ENCODE measurements around the gene DOP1A. TPM values are rescaled to one million over a fixed set of nuclear protein-coding genes. Genes with fewer than 3 reads are reported as not detected.

The DOP1A gene
- total RNA-seq, 1 experiment from 2014 or later: 17.0 TPM

DNA sequence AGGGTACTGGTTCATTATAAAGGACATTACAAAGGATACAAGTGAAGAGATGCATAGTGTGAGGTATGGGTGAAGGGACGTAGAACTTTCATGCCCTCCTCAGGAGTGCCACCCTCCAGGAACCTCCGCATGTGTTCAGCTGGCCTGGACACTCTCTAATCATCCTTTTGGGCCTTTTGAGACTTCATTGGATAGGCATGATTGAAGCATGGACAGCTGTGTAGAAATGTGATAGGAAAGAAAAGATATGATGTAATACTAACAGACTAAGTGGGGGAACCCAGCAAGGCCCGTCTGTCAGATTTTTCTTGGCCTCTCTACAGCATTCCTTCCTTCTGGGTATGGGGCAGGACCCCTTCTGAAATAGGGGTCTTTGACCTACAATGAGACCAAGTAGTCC lies 31.1 kb downstream of the DOP1A start:
- Mint-ChIP-seq H3K4me1 (peaks cover 5 to 8% of the 10 kb centered on the region in 2 experiments), H3K27ac (peak overlapping the region in 2 of 3 experiments; percentile 31 to 51; a peak in 2 of 7 replicates), H3K27me3 (ENCODE audit: low read depth) (no peaks in the 10 kb centered on the region), H3K4me3 (no peak overlapping the region), H3K36me3 (ENCODE audit: insufficient read depth in 1 of 3, low read depth in 3 of 3) (peaks cover 6 to 10% (median 7%) of the 10 kb centered on the region in 3 experiments; a peak in 6 of 7 replicates), H3K9me3 (no peaks in the 10 kb centered on the region)
- Histone ChIP-seq H3K14ac (ENCODE audit: insufficient read depth, low read length) (no peak overlapping the region), H4K20me1 (ENCODE audit: control insufficient read depth, insufficient read depth, insufficient read length) (no peaks in the 10 kb centered on the region), H3K18ac (ENCODE audit: insufficient read length, low read depth, low read length) (no peak overlapping the region), H2AFZ (ENCODE audit: low read length) (no peak overlapping the region), H3K79me1 (ENCODE audit: insufficient read depth, low read depth, low read length, poor library complexity, severe bottlenecking) (no peaks in the 10 kb centered on the region), H4K91ac (ENCODE audit: insufficient read length, low read depth, low read length) (no peak overlapping the region), H3K27me3 (ENCODE audit: insufficient read depth, low read length) (no peaks in the 10 kb centered on the region), H2BK12ac (ENCODE audit: insufficient read length, low read depth, low read length) (no peak overlapping the region), H2BK20ac (ENCODE audit: low read depth, low read length, poor library complexity, severe bottlenecking) (no peak overlapping the region), H3K4ac (ENCODE audit: low read depth, low read length) (no peak overlapping the region), H3K56ac (ENCODE audit: insufficient read length, low read depth, low read length) (no peak overlapping the region), H3K4me1 (ENCODE audit: insufficient read depth, low read length) (no peaks in the 10 kb centered on the region), H2BK15ac (ENCODE audit: low read depth, low read length) (no peak overlapping the region), H3K23me2 (ENCODE audit: insufficient read length, low read depth, low read length, poor library complexity, severe bottlenecking) (no peaks in the 10 kb centered on the region), H2BK120ac (ENCODE audit: low read depth, low read length, poor library complexity, severe bottlenecking) (no peak overlapping the region), H3K9ac (ENCODE audit: extremely low read depth, insufficient read length, low read length) (no peak overlapping the region), H3K4me2 (ENCODE audit: insufficient read depth, insufficient read length, low read length) (no peak overlapping the region), H2AK5ac (ENCODE audit: insufficient read length, low read length) (no peak overlapping the region), H4K8ac (replicated peaks; ENCODE audit: insufficient read length, low read depth, low read length) (no peak overlapping the region), H3T11ph (ENCODE audit: low read length) (no peak overlapping the region), H4K5ac (ENCODE audit: insufficient read length, low read depth, low read length) (no peak overlapping the region), H3K79me2 (ENCODE audit: insufficient read depth, low read length) (no peaks in the 10 kb centered on the region), H3K23ac (ENCODE audit: insufficient read length, low read depth, low read length) (no peak overlapping the region), H3K9me3 (ENCODE audit: control insufficient read depth, low read depth, low read length) (no peaks in the 10 kb centered on the region), H3K27ac (ENCODE audit: insufficient read length, low read depth, low read length) (no peak overlapping the region), H2BK5ac (ENCODE audit: insufficient read length, low read length) (no peak overlapping the region)
- DNase-seq: no peak
- WGBS (ENCODE audit: extremely low coverage, insufficient read length, low lambda C conversion rate): no CpG with 5 or more reads among the region's 3 CpGs
- TF ChIP-seq, protein P1, sequence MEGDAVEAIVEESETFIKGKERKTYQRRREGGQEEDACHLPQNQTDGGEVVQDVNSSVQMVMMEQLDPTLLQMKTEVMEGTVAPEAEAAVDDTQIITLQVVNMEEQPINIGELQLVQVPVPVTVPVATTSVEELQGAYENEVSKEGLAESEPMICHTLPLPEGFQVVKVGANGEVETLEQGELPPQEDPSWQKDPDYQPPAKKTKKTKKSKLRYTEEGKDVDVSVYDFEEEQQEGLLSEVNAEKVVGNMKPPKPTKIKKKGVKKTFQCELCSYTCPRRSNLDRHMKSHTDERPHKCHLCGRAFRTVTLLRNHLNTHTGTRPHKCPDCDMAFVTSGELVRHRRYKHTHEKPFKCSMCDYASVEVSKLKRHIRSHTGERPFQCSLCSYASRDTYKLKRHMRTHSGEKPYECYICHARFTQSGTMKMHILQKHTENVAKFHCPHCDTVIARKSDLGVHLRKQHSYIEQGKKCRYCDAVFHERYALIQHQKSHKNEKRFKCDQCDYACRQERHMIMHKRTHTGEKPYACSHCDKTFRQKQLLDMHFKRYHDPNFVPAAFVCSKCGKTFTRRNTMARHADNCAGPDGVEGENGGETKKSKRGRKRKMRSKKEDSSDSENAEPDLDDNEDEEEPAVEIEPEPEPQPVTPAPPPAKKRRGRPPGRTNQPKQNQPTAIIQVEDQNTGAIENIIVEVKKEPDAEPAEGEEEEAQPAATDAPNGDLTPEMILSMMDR (conservative IDR thresholded peaks at IDR 0.05): no peak

Measured in H9 (cell line).